ENCODE data around the gene PCBP4.

DNA sequence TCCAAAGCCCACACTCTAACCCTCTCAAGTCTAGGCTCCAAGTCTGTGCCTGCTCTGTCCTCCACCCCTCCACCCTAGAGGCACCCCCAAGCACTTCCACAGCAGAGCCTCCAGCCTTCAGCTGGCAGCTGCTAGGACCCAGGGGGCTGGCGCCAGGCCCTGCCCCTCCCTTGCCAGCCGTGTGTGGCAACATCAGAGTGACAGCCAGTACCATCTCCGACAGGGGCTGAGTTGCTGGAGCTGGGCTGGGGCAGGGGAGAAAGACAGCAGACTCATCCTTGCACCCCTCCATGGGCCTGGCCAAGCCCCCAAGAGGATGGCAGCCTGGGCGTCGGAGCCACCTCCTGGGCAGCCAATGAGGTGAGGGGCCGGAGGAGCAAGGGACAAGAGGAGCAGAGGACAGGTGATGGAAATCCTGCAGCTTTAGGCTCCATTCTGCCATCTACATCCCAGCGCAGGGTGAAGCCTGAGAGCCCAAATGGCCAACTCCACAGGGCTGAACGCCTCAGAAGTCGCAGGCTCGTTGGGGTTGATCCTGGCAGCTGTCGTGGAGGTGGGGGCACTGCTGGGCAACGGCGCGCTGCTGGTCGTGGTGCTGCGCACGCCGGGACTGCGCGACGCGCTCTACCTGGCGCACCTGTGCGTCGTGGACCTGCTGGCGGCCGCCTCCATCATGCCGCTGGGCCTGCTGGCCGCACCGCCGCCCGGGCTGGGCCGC, 11.9 kb downstream of the PCBP4 start, which contains the start of gene GPR62:
- TF ChIP-seq TP53 (CRISPR knock-in tag; IDR thresholded peaks at IDR 0.05): no peak; the same call in 1 of the 2 replicates
- TF ChIP-seq, protein P1, sequence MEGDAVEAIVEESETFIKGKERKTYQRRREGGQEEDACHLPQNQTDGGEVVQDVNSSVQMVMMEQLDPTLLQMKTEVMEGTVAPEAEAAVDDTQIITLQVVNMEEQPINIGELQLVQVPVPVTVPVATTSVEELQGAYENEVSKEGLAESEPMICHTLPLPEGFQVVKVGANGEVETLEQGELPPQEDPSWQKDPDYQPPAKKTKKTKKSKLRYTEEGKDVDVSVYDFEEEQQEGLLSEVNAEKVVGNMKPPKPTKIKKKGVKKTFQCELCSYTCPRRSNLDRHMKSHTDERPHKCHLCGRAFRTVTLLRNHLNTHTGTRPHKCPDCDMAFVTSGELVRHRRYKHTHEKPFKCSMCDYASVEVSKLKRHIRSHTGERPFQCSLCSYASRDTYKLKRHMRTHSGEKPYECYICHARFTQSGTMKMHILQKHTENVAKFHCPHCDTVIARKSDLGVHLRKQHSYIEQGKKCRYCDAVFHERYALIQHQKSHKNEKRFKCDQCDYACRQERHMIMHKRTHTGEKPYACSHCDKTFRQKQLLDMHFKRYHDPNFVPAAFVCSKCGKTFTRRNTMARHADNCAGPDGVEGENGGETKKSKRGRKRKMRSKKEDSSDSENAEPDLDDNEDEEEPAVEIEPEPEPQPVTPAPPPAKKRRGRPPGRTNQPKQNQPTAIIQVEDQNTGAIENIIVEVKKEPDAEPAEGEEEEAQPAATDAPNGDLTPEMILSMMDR (IDR thresholded peaks at IDR 0.05): no peak
- peak; percentile 85; the same call in 1 of the 2 replicates for TF ChIP-seq ETV6 (CRISPR knock-in tag; IDR thresholded peaks at IDR 0.05)
- TF ChIP-seq NR2C2 (CRISPR knock-in tag; IDR thresholded peaks at IDR 0.05): no peak
- TF ChIP-seq ZNF396 (CRISPR knock-in tag; IDR thresholded peaks at IDR 0.05; ENCODE audit: borderline replicate concordance): no peak
- TF ChIP-seq ZNF263 (CRISPR knock-in tag; IDR thresholded peaks at IDR 0.05; ENCODE audit: low read depth): no peak
- TF ChIP-seq, protein P2, sequence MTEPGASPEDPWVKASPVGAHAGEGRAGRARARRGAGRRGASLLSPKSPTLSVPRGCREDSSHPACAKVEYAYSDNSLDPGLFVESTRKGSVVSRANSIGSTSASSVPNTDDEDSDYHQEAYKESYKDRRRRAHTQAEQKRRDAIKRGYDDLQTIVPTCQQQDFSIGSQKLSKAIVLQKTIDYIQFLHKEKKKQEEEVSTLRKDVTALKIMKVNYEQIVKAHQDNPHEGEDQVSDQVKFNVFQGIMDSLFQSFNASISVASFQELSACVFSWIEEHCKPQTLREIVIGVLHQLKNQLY (CRISPR knock-in tag; IDR thresholded peaks at IDR 0.05): no peak; the same call in 1 of the 2 replicates
- TF ChIP-seq FOXK1 (CRISPR knock-in tag; IDR thresholded peaks at IDR 0.05): peak; percentile 88
- TF ChIP-seq, protein P3, sequence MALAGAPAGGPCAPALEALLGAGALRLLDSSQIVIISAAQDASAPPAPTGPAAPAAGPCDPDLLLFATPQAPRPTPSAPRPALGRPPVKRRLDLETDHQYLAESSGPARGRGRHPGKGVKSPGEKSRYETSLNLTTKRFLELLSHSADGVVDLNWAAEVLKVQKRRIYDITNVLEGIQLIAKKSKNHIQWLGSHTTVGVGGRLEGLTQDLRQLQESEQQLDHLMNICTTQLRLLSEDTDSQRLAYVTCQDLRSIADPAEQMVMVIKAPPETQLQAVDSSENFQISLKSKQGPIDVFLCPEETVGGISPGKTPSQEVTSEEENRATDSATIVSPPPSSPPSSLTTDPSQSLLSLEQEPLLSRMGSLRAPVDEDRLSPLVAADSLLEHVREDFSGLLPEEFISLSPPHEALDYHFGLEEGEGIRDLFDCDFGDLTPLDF (CRISPR knock-in tag; IDR thresholded peaks at IDR 0.05): no peak
- no peak; the same call in 1 of the 2 replicates for TF ChIP-seq TCF7 (CRISPR knock-in tag; IDR thresholded peaks at IDR 0.05; ENCODE audit: low read depth)
- TF ChIP-seq, protein P4, sequence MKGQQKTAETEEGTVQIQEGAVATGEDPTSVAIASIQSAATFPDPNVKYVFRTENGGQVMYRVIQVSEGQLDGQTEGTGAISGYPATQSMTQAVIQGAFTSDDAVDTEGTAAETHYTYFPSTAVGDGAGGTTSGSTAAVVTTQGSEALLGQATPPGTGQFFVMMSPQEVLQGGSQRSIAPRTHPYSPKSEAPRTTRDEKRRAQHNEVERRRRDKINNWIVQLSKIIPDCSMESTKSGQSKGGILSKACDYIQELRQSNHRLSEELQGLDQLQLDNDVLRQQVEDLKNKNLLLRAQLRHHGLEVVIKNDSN (CRISPR knock-in tag; IDR thresholded peaks at IDR 0.05): no peak
- TF ChIP-seq ZNF232 (CRISPR knock-in tag; IDR thresholded peaks at IDR 0.05): no peak
- peak; percentile 62 for TF ChIP-seq NFYB (CRISPR knock-in tag; conservative IDR thresholded peaks at IDR 0.05; ENCODE audit: low read depth)
- TF ChIP-seq, protein P5, sequence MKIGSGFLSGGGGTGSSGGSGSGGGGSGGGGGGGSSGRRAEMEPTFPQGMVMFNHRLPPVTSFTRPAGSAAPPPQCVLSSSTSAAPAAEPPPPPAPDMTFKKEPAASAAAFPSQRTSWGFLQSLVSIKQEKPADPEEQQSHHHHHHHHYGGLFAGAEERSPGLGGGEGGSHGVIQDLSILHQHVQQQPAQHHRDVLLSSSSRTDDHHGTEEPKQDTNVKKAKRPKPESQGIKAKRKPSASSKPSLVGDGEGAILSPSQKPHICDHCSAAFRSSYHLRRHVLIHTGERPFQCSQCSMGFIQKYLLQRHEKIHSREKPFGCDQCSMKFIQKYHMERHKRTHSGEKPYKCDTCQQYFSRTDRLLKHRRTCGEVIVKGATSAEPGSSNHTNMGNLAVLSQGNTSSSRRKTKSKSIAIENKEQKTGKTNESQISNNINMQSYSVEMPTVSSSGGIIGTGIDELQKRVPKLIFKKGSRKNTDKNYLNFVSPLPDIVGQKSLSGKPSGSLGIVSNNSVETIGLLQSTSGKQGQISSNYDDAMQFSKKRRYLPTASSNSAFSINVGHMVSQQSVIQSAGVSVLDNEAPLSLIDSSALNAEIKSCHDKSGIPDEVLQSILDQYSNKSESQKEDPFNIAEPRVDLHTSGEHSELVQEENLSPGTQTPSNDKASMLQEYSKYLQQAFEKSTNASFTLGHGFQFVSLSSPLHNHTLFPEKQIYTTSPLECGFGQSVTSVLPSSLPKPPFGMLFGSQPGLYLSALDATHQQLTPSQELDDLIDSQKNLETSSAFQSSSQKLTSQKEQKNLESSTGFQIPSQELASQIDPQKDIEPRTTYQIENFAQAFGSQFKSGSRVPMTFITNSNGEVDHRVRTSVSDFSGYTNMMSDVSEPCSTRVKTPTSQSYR (CRISPR knock-in tag; IDR thresholded peaks at IDR 0.05): no peak
